Suprapubic skin (tissue), 4 donors: Measurements from ENCODE around the gene PRPS2.

Experiments
- CTCF ChIP-seq, 2 donors: fragments of 200-600 bp in 1 of 2; fragments of 450-650 bp in 1 of 2; sonication (generic) in 1 of 2; IDR thresholded peaks; one replicate each; pipeline ENCODE4 v1.5.1; 2016 to 2019; ENCODE audit warnings: antibody characterized with exemption in 2 of 2, mild to moderate bottlenecking in 1 of 2, moderate library complexity in 1 of 2
- EP300 ChIP-seq: sonication (generic); formaldehyde crosslinking; IDR thresholded peaks from one replicate; pipeline ENCODE4 v1.6.1; 2017; ENCODE audit warnings: antibody characterized with exemption
- POLR2A ChIP-seq, 2 donors: fragments of 450-650 bp; IDR thresholded peaks; one replicate each; pipeline ENCODE4 v1.6.1; 2017; ENCODE audit warnings: antibody characterized with exemption in 2 of 2, mild to moderate bottlenecking in 2 of 2, moderate library complexity in 2 of 2
- POLR2AphosphoS5 ChIP-seq, 3 donors: sonication (generic); formaldehyde crosslinking; IDR thresholded peaks; one replicate each; pipeline ENCODE4 v1.6.1; 2017; ENCODE audit warnings: antibody characterized with exemption in 3 of 3

DNA sequence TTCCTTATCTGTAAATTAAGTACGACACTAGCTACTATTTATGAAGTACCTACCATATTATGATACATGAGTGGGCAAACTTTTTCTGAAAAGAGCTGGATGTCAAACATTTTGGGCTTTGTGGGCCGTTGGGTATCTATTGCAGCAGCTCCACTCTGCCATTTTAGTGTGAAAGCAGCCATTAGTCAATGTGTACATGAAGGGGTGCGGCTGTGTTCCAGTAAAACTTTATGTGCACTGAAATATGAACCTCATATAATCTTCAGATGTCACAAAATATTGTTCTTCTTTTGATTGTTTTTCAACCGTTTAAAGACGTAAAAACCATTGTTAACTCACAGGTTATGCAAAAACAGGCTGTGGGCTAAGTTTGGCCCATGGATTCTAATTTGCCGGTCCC is 14.1 kb downstream of the PRPS2 start:
- TF ChIP-seq CTCF (IDR thresholded peaks at IDR 0.05): no peak
- no peak for TF ChIP-seq EP300
- TF ChIP-seq POLR2A (IDR thresholded peaks at IDR 0.05): no peak
- no peak for TF ChIP-seq POLR2AphosphoS5 (IDR thresholded peaks at IDR 0.05)
